ENCODE results near the gene NPTXR. TPM values are rescaled to one million over a fixed set of nuclear protein-coding genes. Genes with fewer than 3 reads are reported as not detected.

NPTXR gene
- total and polyA plus RNA-seq, 2 of the 4 experiments (the other 2 are of a cell fraction), result 0.36 to 2.2 TPM

- Histone ChIP-seq H2BK20ac (ENCODE audit: low read depth, low read length) (no peak overlapping the region), H4K8ac (ENCODE audit: low read depth in 2 of 2, low read length in 2 of 2) (no peak overlapping the region), H3K27ac (ENCODE audit: insufficient read depth, low read length) (no peak overlapping the region), H2AK5ac (ENCODE audit: low read depth, low read length) (no peak overlapping the region), H3K79me1 (ENCODE audit: low read depth in 1 of 2, low read length in 2 of 2) (no peaks in the 10 kb centered on the region), H2BK15ac (ENCODE audit: low read depth, low read length) (no peak overlapping the region), H3K14ac (replicated peaks; ENCODE audit: low read depth, low read length) (no peak overlapping the region), H3K4me3 (ENCODE audit: insufficient read depth, low read depth, low read length) (no peak overlapping the region), H2BK5ac (ENCODE audit: low read depth, low read length, poor library complexity, severe bottlenecking) (no peak overlapping the region), H3K9ac (ENCODE audit: low read depth, low read length) (no peak overlapping the region), H4K91ac (ENCODE audit: insufficient read depth, low read depth, low read length) (no peak overlapping the region), H3K56ac (ENCODE audit: extremely low read depth, insufficient read depth, low read length) (no peak overlapping the region), H3K27me3 (ENCODE audit: control insufficient read depth, insufficient read depth, low read length) (peaks cover 58% of the 10 kb centered on the region), H2AK9ac (replicated peaks; ENCODE audit: low read depth, low read length, poor library complexity) (no peak overlapping the region), H3K18ac (ENCODE audit: low read depth, low read length) (no peak overlapping the region), H2BK120ac (ENCODE audit: low read depth, low read length) (no peak overlapping the region), H3K4ac (ENCODE audit: low read depth, low read length) (no peak overlapping the region), H4K5ac (ENCODE audit: low read depth, low read length) (no peak overlapping the region), H3K4me2 (ENCODE audit: low read depth, low read length) (no peak overlapping the region), H3K9me3 (ENCODE audit: control insufficient read depth, insufficient read depth, low read length) (no peaks in the 10 kb centered on the region; the same call in 1 of the 2 replicates), H3K4me1 (ENCODE audit: control insufficient read depth, insufficient read depth, low read length) (no peaks in the 10 kb centered on the region), H3K23ac (ENCODE audit: low read depth, low read length) (no peak overlapping the region), H4K20me1 (ENCODE audit: insufficient read depth, low read length) (no peaks in the 10 kb centered on the region), H3K9me1 (ENCODE audit: insufficient read depth, low read length) (no peaks in the 10 kb centered on the region), H3K36me3 (ENCODE audit: control insufficient read depth, insufficient read depth, low read length) (no peaks in the 10 kb centered on the region), H2AFZ (replicated peaks; ENCODE audit: low read length, poor library complexity) (no peak overlapping the region)
- in situ Hi-C loops (cut with MboI; ENCODE audit: low sequenced_read_pairs) (no loop called here), dilution Hi-C loops (cut with HindIII; ENCODE audit: low sequenced_read_pairs, unreplicated experiment) (no loop called here), intact Hi-C loops (cut with micrococcal nuclease) (no loop called here)
- ATAC-seq (ENCODE audit: low read depth) (no peak), DNase-seq (no peak)
- no CpG with 5 or more reads among the region's 1 CpG for WGBS, 2 experiments (ENCODE audit: extremely low coverage in 2 of 2, insufficient read length in 1 of 2)
- no peak for TF ChIP-seq POLR2A (IDR thresholded peaks at IDR 0.05; ENCODE audit: low read depth, low read length)
- TF ChIP-seq MAFK (IDR thresholded peaks at IDR 0.05; ENCODE audit: low read depth, low read length), result peak; percentile 71
- no TSS peak for BruUV-seq (replicated peaks)
- ChIA-PET POLR2A (ENCODE audit: unreplicated experiment) (no interaction called here), CTCF (no interaction called here)
These were observed 28.0 kb downstream of the NPTXR start for GRCh38 chr22:38815842-38816241.

All from IMR-90 (cell line).